ENCODE results near the gene HTRA2. TPM values are rescaled to one million over a fixed set of nuclear protein-coding genes. Genes with fewer than 3 reads are reported as not detected.

Gene HTRA2
- total and polyA plus RNA-seq, 9 of the 15 experiments (the other 6 are each of a cell fraction or from before 2014, with no cell fraction given) = 54.2 to 71.2 (median 65.8) TPM

- ATAC-seq (no peak), DNase-seq (ENCODE audit: extremely low read depth in 1 of 4, low spot score in 3 of 4) (no peak), FAIRE-seq (peak; percentile 26)
- Histone ChIP-seq H3K79me2 (ENCODE audit: control insufficient read depth, insufficient read depth, low read length) (peaks cover 16% of the 10 kb centered on the region; the same call in 2 of the 3 replicates), H3K4me3 (no peak overlapping the region), H3K9me1 (ENCODE audit: control insufficient read depth, insufficient read depth, low read length) (no peaks in the 10 kb centered on the region), H3K9me3 (replicated peaks; ENCODE audit: control insufficient read depth, insufficient read depth, low read depth, low read length) (no peaks in the 10 kb centered on the region), H3K4me2 (ENCODE audit: insufficient read depth, low read length) (no peak overlapping the region), H3K27ac (ENCODE audit: extremely low read depth, low read depth, low read length) (no peak overlapping the region), H3K27me3 (ENCODE audit: control insufficient read depth in 2 of 2, insufficient read depth in 2 of 2, low read length in 2 of 2) (no peaks in the 10 kb centered on the region), H3K36me3 (ENCODE audit: control insufficient read depth, insufficient read depth, low read length) (peaks cover 7% of the 10 kb centered on the region; the same call in 1 of the 3 replicates), H4K20me1 (replicated peaks; ENCODE audit: control insufficient read depth, insufficient read depth, low read length) (no peaks in the 10 kb centered on the region), H3K4me1 (replicated peaks in 1 of 2; ENCODE audit: control insufficient read depth in 2 of 2, insufficient read depth in 2 of 2, low read length in 2 of 2) (peaks cover 25 to 66% of the 10 kb centered on the region in 2 experiments), H3K9ac (ENCODE audit: insufficient read depth in 1 of 2, low read depth in 2 of 2, low read length in 2 of 2) (no peak overlapping the region), H2AFZ (ENCODE audit: low read depth, low read length) (no peak overlapping the region)
- no peak for TF ChIP-seq ZFP36 (IDR thresholded peaks at IDR 0.05; ENCODE audit: low read depth, low read length, partially characterized antibody)
- no peak for TF ChIP-seq ATF4 (CRISPR knock-in tag; IDR thresholded peaks at IDR 0.05)
- TF ChIP-seq ASH1L (IDR thresholded peaks at IDR 0.05; ENCODE audit: borderline replicate concordance, low read depth, partially characterized antibody) = no peak
- TF ChIP-seq RERE (CRISPR knock-in tag; IDR thresholded peaks at IDR 0.05; ENCODE audit: borderline replicate concordance) = no peak
- TF ChIP-seq ZNF124 (CRISPR knock-in tag; IDR thresholded peaks at IDR 0.05) = no peak
- TF ChIP-seq ZNF436 (CRISPR knock-in tag; IDR thresholded peaks at IDR 0.05) = no peak
- POLR2A ChIA-PET = interaction anchor here (0.5 to 1.5 kb wide), 3 partner anchors 9 to 148 kb away, joined by 3 to 4 read pairs (median 3); no protein-coding TSS in a partner anchor
- intact Hi-C loops (cut with micrococcal nuclease) = no loop called here
- no TSS peak for BruUV-seq (replicated peaks)
- CTCF ChIA-PET (ENCODE audit: low intra/inter-chr PET ratio) = no interaction called here
- in situ Hi-C loops (cut with MboI) = no loop called here
Measured at GRCh38 chr2:74551530-74551929, 21.8 kb downstream of the HTRA2 start.

Data from K562 (cell line).